SIG-M5 treated with dmso at 0.1 percent for 504 hours (cell line): ENCODE results near the gene ERBB3.
"Not testable (repeated sequence)": the region's sequence is repeated elsewhere in the genome, so short reads cannot be mapped to it uniquely, and the experiment has no call there.

ENCODE experiments used
- DNase-seq: peaks from one replicate; lab custom pipeline; 2025; ENCODE audit not compliant: unreplicated experiment; lab: John Stamatoyannopoulos, UW

The ERBB3 gene

DNA sequence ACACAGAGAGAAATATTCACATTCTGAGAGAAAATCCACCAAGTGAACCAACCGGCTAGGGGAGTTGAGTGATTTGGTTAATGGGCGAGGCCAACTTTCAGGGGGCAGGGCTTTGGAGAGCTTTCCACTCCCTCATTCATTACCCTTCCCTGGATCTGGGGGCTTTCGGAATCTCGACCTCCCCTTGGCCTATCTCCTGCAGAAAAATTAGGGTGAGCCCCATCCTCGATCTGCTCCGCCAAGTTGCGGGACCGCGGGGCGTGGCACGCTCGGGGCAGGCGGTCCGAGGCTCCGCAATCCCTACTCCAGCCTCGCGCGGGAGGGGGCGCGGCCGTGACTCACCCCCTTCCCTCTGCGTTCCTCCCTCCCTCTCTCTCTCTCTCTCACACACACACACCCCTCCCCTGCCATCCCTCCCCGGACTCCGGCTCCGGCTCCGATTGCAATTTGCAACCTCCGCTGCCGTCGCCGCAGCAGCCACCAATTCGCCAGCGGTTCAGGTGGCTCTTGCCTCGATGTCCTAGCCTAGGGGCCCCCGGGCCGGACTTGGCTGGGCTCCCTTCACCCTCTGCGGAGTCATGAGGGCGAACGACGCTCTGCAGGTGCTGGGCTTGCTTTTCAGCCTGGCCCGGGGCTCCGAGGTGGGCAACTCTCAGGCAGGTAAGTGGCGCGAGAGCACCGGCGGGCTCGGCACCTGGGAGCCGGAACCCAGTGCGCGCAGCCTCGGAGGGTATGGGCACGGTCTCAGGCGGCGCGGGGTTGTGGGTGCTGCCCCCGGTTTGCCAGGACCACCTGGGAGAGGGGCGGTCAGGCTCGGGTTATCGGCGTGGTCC is at the start of gene ERBB3:
TSS of gene ERBB3 (plus strand) at position 443 of the 833 bp plus-strand sequence. CDS start at position 579, 136 bp downstream.
- DNase-seq, result peak; percentile 86

- no peak for DNase-seq
Observed at GRCh38 chr12:56031987-56032386, 48.0 kb upstream of the ERBB3 start.

DNA sequence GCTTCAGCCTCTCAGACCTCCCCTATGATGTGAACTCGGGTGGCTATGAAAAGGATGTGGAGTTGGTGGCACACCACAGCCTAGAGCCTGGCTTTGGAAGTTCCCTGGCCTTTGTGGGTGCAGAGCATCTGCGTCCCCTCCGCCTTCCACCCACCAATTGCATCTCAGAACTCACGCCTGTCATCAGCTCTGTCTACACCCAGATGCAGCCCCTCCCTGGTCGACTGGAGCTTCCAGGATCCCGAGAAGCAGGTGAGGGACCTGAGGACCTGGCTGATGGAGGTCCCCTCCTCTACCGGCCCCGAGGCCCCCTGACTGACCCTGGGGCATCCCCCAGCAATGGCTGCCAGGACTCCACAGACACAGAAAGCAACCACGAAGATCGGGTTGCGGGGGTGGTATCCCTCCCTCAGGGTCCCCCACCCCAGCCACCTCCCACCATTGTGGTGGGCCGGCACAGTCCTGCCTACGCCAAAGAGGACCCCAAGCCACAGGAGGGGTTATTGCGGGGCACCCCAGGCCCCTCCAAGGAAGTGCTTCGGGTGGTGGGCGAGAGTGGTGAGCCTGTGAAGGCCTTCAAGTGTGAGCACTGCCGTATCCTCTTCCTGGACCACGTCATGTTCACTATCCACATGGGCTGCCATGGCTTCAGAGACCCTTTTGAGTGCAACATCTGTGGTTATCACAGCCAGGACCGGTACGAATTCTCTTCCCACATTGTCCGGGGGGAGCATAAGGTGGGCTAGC is 45.2 kb upstream of the ERBB3 start:
- DNase-seq, result no peak

DNA sequence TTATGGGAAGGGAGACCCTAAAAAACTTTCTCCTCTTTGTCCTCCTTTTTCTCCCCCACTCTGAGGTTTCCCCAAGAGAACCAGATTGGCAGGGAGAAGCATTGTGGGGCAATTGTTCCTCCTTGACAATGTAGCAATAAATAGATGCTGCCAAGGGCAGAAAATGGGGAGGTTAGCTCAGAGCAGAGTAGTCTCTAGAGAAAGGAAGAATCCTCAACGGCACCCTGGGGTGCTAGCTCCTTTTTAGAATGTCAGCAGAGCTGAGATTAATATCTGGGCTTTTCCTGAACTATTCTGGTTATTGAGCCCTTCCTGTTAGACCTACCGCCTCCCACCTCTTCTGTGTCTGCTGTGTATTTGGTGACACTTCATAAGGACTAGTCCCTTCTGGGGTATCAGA is 42.8 kb upstream of the ERBB3 start:
- DNase-seq, result peak; percentile 22

DNA sequence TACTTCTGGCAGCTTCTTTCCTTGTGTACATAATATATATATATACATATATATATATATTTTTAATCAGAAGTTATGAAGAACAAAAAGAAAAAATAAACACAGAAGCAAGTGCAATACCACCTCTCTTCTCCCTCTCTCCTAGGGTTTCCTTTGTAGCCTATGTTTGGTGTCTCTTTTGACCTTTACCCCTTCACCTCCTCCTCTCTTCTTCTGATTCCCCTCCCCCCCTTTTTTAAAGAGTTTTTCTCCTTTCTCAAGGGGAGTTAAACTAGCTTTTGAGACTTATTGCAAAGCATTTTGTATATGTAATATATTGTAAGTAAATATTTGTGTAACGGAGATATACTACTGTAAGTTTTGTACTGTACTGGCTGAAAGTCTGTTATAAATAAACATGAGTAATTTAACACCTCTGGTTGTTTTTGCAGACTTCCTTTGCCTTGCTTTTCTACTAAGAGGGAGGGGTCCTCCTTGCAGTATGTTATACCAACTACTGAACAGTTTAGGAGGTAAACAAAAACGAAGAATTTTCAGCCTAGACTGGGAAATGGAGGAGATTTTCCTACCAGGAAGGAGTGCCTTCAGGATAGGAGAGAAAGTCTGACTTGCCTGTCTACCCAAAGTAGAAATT is 41.8 kb upstream of the ERBB3 start:
- no peak for DNase-seq

DNA sequence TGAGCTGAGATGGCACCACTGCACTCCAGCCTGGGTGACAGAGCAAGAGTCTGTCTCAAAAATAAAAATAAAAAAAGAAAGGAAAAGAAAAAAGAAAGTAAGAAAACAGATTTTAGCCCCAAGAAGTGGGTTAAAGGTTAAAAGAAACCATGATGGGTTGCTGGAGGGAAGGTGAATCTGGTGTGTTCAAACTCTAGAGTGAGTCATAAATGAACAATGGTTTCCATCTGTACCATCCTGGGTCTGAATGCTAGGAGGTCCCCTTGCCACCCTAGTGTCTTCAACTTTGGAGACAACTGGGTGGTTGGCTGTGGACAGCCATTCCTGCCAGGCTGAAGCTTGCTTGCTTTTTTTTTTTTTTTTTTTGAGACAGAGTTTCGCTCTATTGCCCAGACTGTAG is 39.8 kb upstream of the ERBB3 start:
- DNase-seq, result no peak

- DNase-seq, result no peak
Observed at GRCh38 chr12:56040963-56041551, 38.9 kb upstream of the ERBB3 start.

DNA sequence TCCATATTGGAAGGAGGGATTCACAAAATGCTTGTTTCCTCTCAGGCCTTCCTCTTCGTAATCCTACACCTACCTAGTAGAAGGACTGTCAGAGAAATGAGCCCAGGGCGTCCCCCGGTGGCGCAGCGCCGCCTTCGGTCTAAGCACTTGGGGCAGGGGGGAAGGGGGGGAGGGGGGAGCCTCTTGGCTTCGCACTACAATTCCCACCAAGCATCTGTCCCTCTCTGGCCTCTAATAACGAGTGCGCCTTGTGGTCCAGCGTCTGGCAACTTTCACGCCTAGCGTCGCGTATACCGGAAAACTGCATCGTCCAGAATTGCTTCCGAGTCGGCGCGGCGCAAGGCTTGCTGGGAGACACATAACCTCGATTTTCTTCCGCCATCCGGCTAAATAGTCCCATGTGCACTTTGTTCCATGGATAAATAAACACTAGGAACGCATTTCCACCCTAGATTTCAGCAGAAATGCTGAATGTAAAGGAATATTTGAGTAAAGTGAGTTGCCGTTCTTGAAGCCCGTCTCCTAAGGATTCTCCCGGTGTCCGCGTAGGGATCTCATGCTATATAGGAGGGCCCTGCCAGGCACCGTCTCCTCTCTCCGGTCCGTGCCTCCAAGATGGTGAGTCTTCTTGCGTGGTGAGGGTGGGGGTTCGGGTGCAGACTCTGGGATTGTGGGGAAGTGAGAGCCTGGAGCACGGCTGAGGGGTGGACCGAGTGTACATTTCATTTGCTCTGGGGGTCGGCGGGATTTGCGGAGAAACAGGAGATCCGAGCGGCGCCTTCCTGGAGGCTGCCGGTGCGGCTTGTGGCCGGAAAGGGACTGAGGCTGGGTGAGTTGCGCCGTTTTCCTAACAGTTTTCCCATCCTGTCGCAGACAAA is 38.2 kb upstream of the ERBB3 start, which contains the start of gene RPS26:
TSS of gene RPS26 (plus strand) at position 367 of the 878 bp plus-strand sequence. CDS start at position 616, 249 bp downstream.
- DNase-seq, result peak; percentile 99

DNA sequence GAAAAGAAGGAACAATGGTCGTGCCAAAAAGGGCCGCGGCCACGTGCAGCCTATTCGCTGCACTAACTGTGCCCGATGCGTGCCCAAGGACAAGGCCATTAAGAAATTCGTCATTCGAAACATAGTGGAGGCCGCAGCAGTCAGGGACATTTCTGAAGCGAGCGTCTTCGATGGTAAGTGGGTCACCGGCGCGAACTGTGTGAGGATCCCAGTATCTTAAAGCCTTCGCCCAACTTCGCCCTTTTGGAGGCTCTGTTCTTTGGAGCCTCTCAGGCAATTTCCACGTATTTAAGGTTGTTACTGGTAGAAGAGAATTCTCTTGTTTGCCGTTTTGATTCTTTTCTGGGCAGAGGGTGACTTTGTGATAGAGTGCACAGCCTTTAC is 37.5 kb upstream of the ERBB3 start:
- not testable (repeated sequence) for DNase-seq

DNA sequence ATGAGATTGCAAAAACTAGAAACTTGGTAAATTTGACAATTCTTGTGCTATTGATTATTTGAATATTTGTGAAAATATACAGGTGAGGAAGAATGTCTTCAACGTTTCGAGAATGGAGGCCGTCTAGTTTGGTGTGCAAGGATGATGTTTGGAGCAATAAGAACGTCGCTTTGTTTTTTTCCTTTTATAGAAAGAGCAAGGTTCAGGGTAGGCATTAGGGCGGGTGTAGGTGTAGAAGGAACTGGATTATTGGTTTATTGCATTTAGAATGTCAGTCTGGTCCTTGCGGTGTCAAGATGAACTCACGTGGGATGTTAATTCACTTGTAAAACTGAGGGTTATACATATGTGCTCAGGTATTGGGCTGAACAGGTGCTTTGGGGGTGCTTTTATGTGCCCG is 37.1 kb upstream of the ERBB3 start:
- no peak for DNase-seq

DNA sequence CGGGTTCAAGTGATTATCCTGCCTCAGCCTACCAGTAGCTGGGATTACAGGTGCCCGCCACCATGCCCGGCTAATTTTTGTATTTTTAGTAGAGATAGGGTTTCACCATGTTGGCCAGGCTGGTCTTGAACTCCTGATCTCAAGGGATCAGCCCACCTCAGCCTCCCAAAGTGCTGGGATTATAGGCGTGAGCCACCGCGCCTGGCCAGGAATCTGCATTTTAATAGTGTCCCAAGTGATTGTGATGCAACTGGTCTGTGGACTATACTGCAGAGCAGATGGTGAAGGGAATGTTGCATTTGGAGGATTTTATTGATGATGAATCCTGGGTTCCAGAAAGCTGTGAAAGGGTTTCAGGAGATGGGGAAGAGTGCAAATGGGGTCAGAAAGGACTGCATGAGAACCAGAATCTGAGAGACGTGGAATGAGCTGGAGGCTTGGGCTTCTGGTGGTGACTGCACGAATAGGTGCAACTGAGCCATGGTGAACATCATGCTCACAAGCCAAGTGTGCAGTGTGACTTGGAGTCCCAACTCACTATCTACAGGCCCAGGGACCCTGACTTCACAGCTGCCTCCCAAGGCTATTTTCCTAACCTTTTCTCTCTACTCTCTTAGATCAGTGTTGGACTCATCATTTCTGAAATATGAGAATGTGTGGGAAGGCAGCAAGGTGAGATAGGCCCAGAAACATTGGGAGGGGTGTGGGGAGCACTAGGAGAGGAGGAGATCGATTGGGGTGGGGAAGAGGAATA is 33.8 kb upstream of the ERBB3 start:
- no peak for DNase-seq

DNA sequence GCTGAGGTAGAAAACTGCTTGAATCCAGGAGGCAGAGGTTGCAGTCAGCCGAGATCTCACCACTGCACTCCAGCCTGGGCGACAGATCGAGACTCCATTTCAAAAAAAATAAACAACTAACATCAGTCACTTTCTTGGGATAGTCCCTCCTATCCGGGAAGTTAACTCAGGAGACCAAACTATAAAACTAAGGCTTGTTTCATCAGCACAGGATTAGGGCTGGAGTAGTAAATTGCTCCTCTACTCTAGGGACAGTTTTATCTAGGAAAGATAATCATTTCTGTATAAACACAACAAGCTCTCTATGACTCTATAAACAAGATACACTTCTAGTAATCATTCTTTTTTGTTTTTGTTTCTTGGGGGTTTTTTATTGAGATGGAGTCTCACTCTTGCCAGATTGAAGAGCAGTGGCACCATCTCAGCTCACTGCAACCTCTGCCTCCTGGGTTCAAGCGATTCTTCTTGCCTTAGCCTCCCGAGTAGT is 26.5 kb upstream of the ERBB3 start:
- DNase-seq, result no peak

- DNase-seq, result not testable (repeated sequence)
Observed at GRCh38 chr12:56059964-56060363, 20.0 kb upstream of the ERBB3 start.

- no peak for DNase-seq
Observed at GRCh38 chr12:56061982-56062381, 18.0 kb upstream of the ERBB3 start.

DNA sequence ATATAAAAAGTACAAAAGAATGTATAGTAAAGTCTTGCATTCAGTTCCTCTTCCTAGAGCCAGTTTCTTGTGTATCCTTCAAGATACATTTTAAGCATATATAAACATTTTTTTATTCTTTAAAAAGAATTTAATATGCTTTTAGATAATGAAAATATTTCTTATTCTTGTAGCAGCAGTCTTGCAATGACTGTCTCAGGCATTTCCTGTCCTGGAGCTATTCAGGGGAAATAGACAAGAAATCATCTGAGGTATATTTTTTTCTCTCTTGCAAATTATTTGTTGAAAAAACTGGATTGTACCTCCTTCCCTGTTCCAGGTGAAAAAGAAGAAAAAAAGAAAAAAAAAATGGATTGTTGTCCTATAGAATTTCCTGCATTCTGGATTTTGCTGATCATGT is 17.0 kb upstream of the ERBB3 start:
- no peak for DNase-seq

GRCh38 chr12:56071648-56072047 is 8.3 kb upstream of the ERBB3 start:
- no peak for DNase-seq

DNA sequence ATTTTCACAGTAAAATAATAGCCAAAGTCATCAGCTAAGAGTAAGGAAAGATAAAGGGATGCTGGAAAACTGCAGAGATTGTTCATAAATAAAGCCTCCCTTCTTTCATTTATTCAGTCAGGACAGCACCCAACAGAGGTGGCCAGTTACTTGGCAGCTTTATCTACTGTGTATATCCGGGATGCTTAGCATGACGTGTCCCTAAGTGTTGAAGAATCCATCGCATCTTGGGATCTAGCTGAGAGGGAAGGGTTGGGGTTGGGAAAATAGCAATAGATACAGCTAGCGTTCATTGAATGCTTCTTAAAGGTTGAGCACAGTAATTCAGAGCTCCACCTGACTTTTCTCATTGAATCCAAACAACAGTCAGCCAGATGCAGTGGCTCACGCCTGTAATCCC is 5.6 kb upstream of the ERBB3 start:
- no peak for DNase-seq

GRCh38 chr12:56077966-56078365 is 2.0 kb upstream of the ERBB3 start:
- DNase-seq, result not testable (repeated sequence)

GRCh38 chr12:56078427-56078826 is 1.5 kb upstream of the ERBB3 start:
- no peak for DNase-seq
